ENCODE results near the gene CSF2. TPM values are rescaled to one million over a fixed set of nuclear protein-coding genes. Genes with fewer than 3 reads are reported as not detected.

Gene CSF2
- total RNA-seq, 1 donor from 2014 or later: not detected

DNA sequence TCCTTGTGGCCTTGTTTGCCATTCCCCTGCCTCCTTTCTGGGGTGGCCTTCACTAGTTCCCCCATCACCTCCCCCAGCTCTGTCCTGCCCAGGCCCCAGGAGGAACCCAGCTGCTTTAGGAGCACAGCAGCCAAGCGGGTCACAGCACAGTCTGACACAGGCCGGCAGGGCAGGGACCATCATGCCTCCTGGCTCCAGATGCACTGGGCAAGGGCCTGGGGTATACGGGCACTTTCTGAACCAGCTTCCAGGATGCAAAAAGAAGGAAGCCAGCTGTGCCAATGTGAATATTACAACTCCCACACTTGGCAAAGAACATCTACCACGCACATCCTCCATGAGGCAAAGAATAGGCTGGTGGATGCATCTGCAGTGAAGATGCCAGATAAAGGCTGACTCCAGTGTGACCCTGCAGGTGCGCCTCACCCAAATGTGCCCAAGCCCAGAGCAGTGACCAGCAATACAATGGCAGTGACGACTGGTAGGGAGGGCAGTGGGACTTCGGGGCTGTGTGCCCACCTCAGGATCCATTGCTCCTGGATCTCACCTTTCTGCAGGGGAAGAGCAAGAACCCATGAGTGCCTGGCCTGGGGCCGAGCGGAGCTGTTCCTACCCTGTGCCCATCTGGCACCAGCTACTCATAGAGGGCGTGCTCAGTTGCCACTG is 19.4 kb upstream of the CSF2 start:
- intact Hi-C loops (cut with DNase I): no loop called here
- peak; percentile 62 for DNase-seq (ENCODE audit: low spot score)

DNA sequence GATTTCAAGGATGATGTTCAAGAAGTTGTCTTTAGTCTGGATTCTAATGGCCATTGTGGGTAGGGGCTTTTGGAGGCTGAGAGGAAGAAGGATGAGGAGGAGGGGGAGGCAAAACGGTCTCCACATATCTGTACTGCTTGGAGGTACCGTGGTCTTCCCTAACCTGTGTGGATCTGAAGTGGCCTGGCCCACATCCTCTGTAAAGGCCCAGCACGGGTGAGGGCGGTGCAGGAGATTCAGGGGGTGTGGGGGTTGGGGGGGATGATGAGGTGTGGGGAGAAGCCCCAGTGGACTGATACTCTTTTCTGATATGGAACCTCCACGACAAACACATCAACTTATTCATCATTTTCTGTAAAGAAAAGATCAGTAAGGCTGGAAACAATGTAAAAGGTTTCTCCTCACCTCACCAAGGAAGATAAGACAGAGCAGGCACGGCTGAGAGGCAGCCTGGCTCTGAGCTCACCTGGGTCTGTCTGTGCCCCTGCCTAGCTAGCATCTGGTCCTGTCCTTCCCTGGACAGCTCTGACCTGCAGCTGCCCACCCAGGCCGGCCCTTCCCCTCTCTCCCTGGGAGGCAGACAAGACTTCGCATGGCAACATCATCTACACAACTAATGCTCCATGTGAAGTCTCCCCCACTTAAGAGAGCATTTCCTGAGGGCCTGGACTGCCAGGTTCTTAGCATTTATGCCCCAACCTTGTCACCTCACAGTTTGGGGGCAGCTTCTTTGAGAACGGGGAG is 18.7 kb upstream of the CSF2 start:
- intact Hi-C loops (cut with DNase I): no loop called here
- peak; percentile 56 for DNase-seq (ENCODE audit: low spot score)

DNA sequence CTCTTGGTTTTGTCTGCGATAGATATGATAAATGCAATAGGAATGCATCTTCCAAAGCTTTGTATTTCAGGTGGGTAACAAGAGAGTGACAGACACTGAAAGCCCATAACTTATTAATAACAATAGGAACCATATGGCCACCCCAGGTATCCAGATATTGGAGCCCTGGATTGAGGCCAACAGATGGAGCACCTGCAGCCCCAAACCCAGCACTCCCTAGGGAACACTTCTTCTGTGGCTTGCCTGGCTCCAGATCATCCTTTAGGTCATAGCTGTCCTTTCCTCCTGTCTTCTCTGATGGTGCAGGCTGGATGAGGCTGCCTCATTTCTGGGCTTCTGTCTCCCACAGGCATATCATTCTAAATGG is 18.2 kb upstream of the CSF2 start:
- intact Hi-C loops (cut with DNase I): no loop called here

GRCh38 chr5:132055808-132056609 is 17.6 kb upstream of the CSF2 start:
- intact Hi-C loops (cut with DNase I): no loop called here
- peak; percentile 56 for DNase-seq (ENCODE audit: low spot score)

More for the DNA sequence above, 18.2 kb upstream of the CSF2 start:
- DNase-seq (ENCODE audit: low spot score): no peak

DNA sequence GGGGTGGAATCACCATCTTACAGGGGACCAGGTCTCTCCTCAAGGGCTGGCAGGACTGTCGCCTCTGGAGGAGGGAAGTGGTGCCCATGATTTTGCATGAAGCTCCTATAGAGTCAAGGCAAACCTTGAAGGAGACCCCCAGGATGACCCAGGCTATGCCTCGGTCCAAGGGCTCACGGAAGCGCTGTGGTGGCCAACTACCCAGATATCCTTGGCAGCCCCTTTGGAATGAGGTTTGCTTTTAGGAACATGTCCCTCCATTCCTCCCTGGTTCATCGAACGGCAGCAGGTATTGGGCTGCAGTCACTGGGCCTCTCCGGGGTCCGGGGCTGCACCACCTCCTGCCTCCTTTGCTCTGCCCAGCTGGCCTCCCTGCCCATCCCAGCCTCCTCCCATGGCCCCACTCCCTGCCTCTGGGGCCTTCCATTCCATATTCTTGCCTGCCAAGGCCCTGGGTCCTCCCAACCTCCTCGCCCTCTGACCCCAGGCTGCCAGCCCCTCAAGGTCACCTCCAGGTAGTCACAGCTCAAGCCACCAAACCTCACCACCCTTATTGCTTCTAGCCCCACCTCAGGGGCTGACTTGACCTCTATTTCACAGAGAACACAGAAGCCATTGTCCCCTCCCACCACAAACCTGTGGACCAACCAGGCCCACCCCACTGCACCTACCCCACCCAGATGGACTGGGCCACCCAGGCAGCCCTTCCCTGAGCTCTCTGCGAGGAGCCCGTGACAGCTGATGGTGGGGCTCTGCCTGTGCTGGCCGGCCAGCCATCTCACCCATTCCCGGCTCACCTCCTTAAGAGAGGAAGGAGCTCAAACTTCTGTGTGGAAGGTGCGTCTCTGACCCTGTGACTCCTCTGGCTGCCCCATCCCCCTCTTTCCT is 16.7 kb upstream of the CSF2 start:
- intact Hi-C loops (cut with DNase I): no loop called here
- peak; percentile 72 for DNase-seq (ENCODE audit: low spot score)

DNA sequence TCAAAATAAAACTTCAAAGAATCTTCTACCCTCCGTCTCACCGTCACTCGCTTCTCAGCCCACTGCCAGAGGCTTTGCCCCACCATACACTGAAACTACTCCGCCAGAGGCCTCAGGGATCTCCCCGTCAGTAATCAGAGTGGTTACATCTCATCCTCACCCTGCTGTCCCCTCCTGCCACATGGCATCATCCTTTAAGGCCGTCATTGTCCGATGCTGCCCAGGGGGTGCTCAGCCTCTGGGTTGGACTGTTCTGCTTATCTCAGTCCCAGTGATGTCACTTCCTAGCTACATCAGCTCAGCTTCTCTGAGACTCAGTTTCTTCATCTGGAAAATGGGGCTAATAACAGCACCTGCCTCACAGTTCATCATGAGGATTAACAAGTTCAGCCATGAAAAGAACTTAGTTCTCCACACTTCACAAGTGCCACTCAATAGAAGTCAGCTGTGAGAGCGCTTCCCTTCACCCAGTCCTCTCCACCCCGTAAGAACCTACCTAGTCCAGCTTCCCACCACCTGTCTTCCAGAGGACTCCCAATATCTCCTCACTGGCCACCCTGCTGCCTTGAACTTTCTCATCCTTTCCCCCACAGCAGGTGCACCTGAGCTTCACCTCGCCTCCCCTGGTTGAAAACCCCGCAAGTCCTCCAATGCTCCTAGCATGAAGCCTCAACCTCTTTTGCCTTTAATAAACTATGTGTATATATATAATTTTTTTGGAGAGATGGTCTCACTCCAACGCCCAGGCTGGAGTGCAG is 15.9 kb upstream of the CSF2 start:
- peak; percentile 7 for DNase-seq (ENCODE audit: low spot score)

GRCh38 chr5:132058646-132059042 is 14.9 kb upstream of the CSF2 start:
- intact Hi-C loops (cut with DNase I): no loop called here
- no peak for DNase-seq (ENCODE audit: low spot score)

More for the DNA sequence above, 15.9 kb upstream of the CSF2 start:
- intact Hi-C loops (cut with DNase I): no loop called here

- intact Hi-C loops (cut with DNase I): no loop called here
- peak; percentile 63 for DNase-seq (ENCODE audit: low spot score)
Measured at GRCh38 chr5:132059043-132059695, 14.4 kb upstream of the CSF2 start.

DNA sequence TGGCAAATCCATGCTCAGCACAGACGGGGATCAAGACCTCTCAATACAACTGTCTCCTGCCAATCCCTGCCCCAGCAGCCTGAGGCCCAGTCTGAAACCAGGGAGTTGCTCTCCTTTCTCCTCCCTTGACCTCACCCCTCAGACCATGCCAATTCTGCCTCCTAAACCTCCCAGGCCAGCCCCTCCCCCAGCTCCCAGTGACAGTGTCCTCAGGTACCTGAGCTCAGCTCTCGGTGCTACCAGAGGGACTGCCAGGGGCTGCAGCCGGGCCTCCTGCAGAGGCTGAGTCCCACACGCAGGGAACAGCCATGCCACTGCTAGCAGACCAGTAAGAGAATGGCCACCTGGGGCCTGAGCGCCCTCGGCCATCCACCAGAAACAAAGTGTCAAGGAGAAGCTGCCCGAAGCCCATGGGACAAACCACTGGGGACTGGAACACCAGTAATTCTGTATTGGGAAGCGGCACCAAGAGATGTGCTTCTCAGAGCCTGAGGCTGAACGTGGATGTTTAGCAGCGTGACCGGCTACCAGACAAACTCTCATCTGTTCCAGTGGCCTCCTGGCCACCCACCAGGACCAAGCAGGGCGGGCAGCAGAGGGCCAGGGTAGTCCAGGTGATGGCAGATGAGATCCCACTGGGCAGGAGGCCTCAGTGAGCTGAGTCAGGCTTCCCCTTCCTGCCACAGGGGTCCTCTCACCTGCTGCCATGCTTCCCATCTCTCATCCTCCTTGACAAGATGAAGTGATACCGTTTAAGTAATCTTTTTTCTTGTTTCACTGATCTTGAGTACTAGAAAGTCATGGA is 13.7 kb upstream of the CSF2 start:
- peak; percentile 73 for DNase-seq (ENCODE audit: low spot score)
- intact Hi-C loops (cut with DNase I): loop anchor here (5.0 kb wide), 1 partner anchor 248 kb away; no protein-coding TSS in a partner anchor

DNA sequence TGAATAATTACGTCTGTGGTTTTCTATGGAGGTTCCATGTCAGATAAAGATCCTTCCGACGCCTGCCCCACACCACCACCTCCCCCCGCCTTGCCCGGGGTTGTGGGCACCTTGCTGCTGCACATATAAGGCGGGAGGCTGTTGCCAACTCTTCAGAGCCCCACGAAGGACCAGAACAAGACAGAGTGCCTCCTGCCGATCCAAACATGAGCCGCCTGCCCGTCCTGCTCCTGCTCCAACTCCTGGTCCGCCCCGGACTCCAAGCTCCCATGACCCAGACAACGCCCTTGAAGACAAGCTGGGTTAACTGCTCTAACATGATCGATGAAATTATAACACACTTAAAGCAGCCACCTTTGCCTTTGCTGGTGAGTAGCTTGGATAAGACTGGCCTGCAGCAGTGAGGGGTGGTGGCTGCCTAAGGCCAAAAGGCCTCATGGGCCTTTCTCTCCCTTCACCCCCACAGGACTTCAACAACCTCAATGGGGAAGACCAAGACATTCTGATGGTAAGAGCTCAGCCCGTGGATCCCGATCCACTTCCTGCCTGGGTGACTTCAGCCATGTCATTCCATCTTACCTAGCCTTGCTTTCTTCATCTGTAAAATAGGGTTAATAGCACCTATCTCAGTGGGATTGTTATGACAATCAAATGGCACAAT is 13.0 kb upstream of the CSF2 start, which contains the start of gene IL3:
Gene IL3 (plus strand): TSS at position 155 of the 661 bp plus-strand sequence. CDS start 52 bp downstream, at position 207.
- DNase-seq (ENCODE audit: low spot score): peak; percentile 64
- intact Hi-C loops (cut with DNase I): loop anchor here (5.0 kb wide), 1 partner anchor 248 kb away; no protein-coding TSS in a partner anchor

GRCh38 chr5:132063090-132063911 is 10.3 kb upstream of the CSF2 start:
- intact Hi-C loops (cut with DNase I): loop anchor here (1.0 to 5.0 kb wide), 2 partner anchors 251 to 474 kb away; no protein-coding TSS in a partner anchor
- peak; percentile 85 for DNase-seq (ENCODE audit: low spot score)

DNA sequence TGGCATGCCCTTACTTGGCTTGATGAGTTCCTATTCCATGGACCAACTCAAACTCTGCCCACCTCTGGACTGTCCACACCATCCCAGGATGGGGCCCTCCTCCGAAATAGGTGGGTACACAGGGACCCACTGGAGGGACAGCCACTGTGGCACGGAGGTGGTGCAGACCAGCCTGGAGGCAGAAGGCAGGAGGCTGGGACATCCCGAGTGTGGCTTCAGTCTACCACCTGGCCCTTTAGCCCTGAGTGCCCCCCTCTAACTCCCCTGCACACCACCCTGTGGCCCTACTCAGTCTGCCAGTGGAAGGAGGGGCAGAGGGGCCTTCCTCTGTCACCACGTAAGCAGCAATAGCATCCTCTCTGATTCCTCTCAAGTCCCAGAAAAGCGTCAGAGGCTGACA is 9.4 kb upstream of the CSF2 start:
- peak; percentile 51 for DNase-seq (ENCODE audit: low spot score)
- intact Hi-C loops (cut with DNase I): loop anchor here (5.0 kb wide), 1 partner anchor 252 kb away; no protein-coding TSS in a partner anchor

GRCh38 chr5:132064738-132065331 is 8.8 kb upstream of the CSF2 start:
- peak; percentile 76 for DNase-seq (ENCODE audit: low spot score)
- intact Hi-C loops (cut with DNase I): loop anchor here (5.0 kb wide), 1 partner anchor 253 kb away; no protein-coding TSS in a partner anchor

DNA sequence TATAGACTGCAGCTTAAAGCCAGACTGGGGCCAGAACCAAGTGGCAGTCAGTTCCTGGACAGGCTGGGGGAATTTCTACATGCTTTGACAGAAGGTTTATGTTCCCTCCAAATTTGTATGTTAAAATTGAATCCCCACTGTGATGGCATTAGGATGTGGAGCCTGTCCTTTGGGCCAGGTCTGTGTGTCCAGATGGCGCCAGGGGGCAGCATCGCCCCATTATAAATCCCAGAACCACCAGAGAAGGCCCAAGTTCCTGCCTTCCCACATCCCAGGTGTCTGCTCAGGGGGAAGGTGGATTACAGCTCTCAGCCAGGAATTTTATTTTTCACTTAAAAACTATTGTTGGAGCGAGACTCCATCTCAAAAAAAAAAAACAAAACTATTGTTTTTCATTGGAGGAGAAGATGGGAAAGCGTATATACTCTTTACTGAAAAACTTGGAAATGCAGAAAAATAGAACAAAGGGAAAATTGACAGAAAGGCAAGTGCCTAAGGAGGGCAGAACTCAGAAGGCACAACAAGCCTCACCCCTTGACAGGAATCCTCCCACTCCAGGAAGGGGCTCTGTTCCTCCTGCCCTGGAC is 8.1 kb upstream of the CSF2 start:
- DNase-seq (ENCODE audit: low spot score): no peak

More for the DNA sequence above, 8.1 kb upstream of the CSF2 start:
- intact Hi-C loops (cut with DNase I): no loop called here
